Stimulated activated CD4-positive, alpha-beta T cell treated with anti-CD3 and anti-CD28 coated beads, Interleukin-2, amount 100 ng/mL, for 4 hours (primary cell): ENCODE results near the gene TCF12.

Experiments
- DNase-seq: peaks from one replicate; pipeline ENCODE4 v3.0.0-alpha.2; 2020; ENCODE audit warnings: low read depth

The TCF12 gene

DNA sequence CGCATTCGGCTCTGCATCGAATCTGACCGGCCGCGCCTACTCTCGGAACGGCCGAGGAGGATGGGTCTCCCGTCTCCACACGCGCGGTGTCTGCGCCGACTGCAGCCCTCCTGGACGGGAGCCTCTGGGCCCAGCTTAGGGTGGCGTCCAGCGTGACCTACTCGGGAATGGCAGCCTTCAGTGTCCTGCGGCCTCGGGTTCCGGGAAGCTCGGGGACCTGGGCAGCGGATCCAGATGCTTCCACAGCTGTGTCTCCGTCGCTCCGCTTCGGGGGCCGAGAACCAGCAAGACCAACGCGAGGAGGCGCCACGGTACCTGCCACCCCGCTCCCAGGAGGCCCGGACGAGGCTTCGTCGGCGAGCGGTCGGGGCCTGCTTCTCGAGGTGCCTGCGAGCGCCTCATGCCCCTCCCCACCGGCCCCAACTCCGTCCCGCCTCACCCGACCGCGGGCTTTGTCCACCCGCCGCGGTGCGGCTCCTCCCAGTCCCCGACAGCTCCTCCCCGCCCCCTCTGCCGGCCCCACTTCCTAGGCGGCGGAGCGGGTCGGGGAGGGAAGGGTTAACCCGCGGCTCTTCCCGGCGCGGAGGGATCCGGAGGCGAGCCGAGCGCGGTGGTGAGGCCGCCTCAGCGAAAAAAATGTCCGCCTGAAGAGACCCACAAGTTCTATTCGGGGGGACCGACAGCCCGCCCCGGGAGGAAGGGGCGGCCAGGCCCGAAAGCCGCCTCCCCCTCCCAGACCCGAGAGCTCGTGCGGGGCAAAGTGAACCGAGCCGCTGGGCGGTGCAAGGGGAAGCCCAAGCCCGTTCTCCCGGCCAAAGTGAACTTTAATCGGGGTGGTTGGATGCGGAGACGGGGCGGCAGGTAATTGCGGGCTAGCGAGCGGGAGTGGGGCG lies at the start of gene TCF12:
TSS of gene TCF12 (plus strand) at position 599 of the 893 bp plus-strand sequence. CDS start 1,270 bp downstream, outside the sequence.
- DNase-seq = peak; percentile 80

DNA sequence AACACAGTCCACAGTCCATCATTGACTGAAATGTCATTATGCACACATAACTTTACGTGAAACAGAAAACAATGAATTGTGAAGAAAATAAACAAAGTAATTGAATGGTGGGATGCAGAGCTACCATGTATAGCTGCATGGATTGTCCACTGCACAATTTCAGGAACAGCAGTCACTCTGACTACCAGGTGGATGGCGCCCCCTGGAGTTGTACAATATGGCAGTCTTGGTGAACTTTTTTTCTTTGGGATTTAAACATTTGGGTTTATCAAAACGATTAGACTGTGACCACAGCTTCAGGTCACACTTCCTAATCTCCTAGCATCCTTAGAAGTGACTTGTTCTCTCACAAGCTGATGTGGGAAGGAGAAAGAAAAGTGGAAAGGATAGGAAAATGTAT lies 48.9 kb upstream of the TCF12 start:
- DNase-seq = no peak

GRCh38 chr15:56871185-56871584 lies 47.3 kb upstream of the TCF12 start:
- DNase-seq = no peak

- no peak for DNase-seq
Measured at GRCh38 chr15:56871867-56872266, 46.6 kb upstream of the TCF12 start.

DNA sequence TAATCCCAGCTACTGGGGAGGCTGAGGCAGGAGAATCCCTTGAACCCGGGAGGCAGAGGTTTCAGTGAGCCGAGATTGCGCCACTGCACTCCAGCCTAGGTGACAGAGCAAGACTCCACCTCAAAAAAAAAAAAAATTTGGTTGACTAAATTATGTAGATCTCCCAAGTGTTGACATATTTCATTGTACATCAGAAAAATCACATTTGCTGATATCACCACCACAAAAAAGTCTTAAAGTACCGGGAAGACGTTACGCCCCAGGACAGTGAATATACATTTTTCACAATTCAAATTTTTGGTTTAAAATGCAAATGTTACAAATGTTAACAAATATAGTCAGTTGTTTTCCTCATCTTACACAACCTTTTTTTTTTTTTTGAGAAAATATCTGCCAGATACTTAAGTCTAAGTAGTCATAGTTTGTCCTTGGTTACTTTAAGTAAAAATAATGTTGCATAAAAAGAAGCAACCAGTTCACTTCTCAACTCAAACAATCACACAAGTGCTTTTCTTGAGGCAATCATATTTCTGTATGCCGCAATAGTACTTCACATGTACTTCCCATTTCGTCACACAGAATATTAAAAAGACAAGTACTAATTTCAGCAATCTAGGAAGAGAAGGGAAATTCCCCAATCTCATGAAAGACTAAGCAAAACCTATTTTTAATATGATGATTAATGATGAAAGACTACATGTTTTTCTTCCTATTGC lies 41.0 kb upstream of the TCF12 start:
- DNase-seq = no peak

- DNase-seq = no peak
Measured at GRCh38 chr15:56879502-56879901, 38.9 kb upstream of the TCF12 start.

- no peak for DNase-seq
Measured at GRCh38 chr15:56883088-56883487, 35.4 kb upstream of the TCF12 start.

DNA sequence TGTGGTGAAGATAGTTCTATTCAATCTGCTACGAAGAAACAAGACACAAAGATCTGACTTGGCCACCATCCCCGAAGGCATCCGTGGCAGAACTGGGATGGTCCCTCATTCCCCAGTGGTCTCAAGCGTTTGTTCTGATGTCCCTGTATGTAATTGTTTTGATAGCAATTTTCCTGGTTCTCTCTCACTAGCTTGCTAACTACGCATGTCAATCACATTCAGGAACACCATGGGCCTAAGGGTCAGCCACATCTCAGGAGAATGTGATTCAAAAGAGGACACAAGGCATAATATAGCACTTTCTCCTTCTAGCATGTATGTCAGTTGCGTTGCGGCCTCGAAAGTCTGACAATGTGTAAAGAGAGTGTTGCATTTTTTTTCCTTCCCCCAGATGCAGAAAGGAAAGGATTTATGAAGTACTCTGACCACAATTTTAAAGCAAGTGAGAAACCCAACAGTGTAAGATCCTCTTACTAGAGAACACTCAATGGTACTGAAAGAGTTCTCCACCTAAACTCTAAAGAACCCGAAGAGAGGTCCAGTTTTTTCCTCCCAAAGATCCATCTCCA lies 32.0 kb upstream of the TCF12 start:
- DNase-seq = no peak

GRCh38 chr15:56886932-56887781 lies 31.3 kb upstream of the TCF12 start:
- DNase-seq = peak; percentile 69

DNA sequence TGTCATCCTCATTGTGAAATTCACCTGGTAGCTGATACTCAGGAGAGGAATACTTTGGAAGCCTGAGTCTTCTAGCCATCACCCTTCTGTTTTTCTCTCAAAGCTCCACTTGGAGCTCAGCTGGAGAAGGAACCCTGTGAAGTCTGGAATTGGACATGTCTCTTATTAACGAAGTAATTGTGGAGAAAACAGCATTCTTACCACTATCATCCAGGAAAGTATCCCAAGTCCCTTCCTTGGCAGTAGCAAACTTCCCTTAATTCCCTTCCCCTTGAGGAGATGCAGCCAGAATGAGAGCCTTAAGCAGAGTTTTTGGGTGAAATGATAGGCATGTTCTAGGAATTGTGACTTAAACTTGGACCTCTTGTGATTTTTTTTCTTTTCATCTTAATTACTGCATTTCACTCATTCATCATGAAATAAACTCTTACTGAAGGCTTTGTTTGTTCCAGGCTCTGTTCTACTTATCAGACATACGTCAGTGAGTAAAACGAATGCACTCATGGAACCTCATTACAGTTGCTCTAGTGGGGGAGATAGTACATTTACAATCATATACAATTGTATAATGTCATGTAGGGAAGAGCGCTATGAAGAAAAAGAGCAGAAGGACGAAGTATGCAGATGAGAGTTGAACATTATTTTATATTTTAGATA lies 30.5 kb upstream of the TCF12 start:
- no peak for DNase-seq

DNA sequence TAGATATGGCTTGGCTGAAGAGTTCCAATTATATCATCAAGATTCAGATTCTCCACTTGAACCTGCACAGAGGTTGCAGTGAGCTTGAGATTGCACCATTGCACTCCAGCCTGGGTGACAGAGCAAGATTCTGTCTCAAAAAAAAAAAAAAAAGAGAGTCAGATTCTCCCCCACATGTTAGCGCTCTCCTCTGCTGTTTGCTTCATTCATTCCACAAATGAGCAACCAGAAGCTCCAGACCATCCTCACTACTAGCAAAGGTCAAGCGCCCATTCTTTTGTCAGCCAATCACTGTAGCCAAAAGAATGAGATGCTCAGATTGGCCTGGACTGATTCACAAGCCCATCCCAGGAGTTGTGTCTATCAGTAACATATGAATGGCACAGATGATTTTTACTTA lies 28.4 kb upstream of the TCF12 start:
- DNase-seq = no peak

- no peak for DNase-seq
Measured at GRCh38 chr15:56891852-56892440, 26.5 kb upstream of the TCF12 start.

DNA sequence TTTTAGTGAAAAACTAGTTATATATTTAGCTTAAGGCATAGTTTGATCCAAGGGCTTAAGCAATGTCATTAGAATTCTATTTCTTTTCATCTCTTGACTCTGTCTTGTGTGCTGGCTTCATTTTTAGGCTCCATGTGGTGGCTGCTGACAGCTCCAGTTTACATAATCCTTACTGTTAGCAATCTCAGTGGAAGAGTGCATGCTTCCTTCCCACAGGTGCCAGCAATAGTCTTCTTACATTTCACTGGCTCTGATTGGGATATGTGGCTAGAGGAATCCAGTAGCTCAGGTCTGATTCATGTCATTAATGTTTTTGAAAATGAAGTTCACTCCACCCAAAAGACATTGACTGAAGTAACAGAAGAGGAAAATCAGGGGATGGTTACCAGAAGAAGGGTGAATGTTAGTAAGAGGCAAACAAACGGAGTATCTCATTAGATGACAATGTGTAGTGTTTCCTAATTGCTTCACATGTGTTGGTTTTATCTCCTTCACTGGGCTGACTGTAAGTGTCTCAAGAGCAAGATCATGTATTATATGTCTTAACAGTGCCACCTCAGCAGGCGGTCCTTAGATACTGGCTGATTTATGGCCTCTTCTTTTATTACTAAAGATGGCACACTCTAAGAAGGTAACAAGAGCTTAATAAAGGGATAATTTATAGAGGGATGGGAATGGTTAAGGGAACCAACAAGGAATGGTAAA lies 25.6 kb upstream of the TCF12 start:
- DNase-seq = no peak

DNA sequence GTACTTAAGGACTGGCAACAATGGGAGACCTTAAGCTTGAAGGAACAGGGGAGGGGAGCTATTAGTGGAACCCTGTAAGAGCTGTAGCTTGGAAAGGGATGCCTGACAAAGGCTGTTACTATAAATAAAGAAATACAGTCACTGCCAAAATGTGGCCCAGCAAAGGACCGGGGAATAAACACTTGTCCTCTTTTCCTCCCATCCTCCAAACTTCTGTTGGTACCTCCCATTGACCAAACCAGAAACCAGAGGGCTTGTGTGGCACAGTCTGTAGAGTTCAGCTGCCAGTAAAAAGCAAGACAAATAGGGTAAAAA lies 25.1 kb upstream of the TCF12 start:
- no peak for DNase-seq

GRCh38 chr15:56894601-56895000 lies 23.8 kb upstream of the TCF12 start:
- no peak for DNase-seq

DNA sequence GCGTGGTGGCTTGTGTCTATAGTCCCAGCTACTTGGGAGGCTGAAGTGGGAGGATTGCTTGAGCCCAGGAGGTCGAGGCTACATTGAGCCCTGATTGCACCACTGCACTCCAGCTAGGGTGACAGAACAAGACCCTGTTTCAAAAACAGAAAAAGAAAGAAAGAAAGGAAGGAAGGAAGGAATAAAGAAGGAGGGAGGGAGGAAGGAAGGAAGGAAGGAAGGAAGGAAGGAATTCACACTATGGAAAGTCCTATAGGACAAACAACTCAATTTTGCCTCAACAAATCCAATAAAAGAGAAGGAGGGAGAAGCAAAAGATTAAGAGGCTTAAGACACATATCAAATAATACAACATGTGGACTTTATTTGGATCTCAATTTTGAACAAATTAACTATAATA lies 16.5 kb upstream of the TCF12 start:
- no peak for DNase-seq

GRCh38 chr15:56906766-56907165 lies 11.7 kb upstream of the TCF12 start:
- DNase-seq = no peak

DNA sequence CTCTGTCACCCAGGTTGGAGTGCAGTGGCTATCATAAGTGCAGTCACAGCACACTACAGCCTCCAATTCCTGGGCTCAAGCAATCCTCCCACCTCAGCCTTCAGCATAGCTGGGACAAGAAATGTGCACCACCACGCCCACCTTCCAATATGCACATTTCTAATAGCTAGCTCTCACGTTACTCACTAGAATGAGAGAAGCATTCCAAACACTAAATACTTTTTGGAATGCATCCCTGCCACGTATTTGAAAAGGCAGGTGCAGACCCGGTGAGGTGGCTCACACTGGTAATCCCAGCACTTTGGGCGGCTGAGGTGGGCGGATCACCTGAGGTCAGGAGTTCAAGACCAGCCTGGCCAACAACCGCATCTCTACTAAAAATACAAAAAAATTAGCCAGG lies 7.6 kb upstream of the TCF12 start:
- no peak for DNase-seq

DNA sequence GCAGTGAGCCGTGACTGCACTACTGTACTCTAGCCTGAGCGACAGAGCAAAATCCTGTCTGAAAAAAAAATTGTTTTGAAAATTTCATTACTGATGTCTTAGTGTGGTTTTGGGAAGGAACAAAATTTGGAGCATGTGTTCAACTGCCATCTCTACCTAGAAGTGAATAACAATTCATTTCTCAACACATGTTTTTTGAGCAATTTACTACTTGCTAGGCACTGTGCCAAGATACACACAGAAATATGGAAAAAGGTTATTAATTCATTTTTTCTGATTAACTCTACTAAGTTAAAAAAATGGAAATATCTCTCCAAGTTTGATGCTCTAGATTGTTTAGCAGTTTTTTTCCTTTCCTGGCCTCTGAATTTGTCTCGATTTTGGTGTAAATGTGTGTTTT lies 5.2 kb upstream of the TCF12 start:
- no peak for DNase-seq

GRCh38 chr15:56913670-56914069 lies 4.8 kb upstream of the TCF12 start:
- DNase-seq = no peak

DNA sequence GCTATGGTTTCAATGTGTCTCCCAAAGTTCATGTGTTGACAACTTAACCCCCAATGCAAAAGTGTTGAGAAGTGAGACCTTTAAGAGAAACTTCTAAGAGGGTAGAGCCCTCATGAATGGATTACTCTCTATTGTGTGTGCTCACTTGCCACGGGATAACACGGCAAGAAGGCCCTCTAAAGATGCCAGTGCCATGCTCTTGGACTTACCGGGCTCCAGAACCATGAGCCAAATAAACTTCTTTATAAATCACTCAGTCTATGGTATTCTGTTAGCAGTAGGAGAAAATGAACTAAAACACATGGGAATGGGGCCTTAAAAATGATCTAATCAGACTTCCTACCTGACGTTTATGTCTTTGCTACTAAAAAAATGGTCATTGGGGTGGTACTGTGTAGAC lies 2.6 kb upstream of the TCF12 start:
- no peak for DNase-seq
